LHCN-M2 (cell line): ENCODE results near the gene SDK1. TPM values are rescaled to one million over a fixed set of nuclear protein-coding genes. Genes with fewer than 3 reads are reported as not detected.
A peak's percentile ranks its signal among the peaks of the same experiment; 100 is the strongest.

ENCODE experiments used
- DNase-seq: peaks from one replicate; pipeline ENCODE4 v3.0.0-alpha.2; 2012; ENCODE audit warnings: low read depth
- total RNA-seq: library from RNA; depleted of rRNA; stranded (reverse); fragments of >200 nt; gene quantifications from 2 replicates; pipeline ENCODE4 v1.2.3, GENCODE V29; 2014

SDK1 gene
- total RNA-seq, 1 experiment from 2014 or later, result 8.3 TPM

- no peak for DNase-seq
Measured at GRCh38 chr7:4037308-4037707, 736.3 kb downstream of the SDK1 start.

- no peak for DNase-seq
Measured at GRCh38 chr7:4037877-4038276, 736.8 kb downstream of the SDK1 start.

- no peak for DNase-seq
Measured at GRCh38 chr7:4040109-4040928, 739.3 kb downstream of the SDK1 start.

- no peak for DNase-seq
Measured at GRCh38 chr7:4042402-4043045, 741.5 kb downstream of the SDK1 start.

- no peak for DNase-seq
Measured at GRCh38 chr7:4043988-4044387, 742.9 kb downstream of the SDK1 start.

GRCh38 chr7:4045450-4045849 lies 744.4 kb downstream of the SDK1 start:
- no peak for DNase-seq

- DNase-seq, result no peak
Measured at GRCh38 chr7:4045975-4046374, 744.9 kb downstream of the SDK1 start.

GRCh38 chr7:4048336-4048735 lies 747.3 kb downstream of the SDK1 start:
- no peak for DNase-seq

GRCh38 chr7:4049202-4049601 lies 748.1 kb downstream of the SDK1 start:
- DNase-seq, result no peak

GRCh38 chr7:4050126-4050660 lies 749.1 kb downstream of the SDK1 start:
- no peak for DNase-seq

- no peak for DNase-seq
Measured at GRCh38 chr7:4051696-4052095, 750.6 kb downstream of the SDK1 start.

- DNase-seq, result no peak
Measured at GRCh38 chr7:4052130-4052529, 751.1 kb downstream of the SDK1 start.

- DNase-seq, result no peak
Measured at GRCh38 chr7:4054158-4054557, 753.1 kb downstream of the SDK1 start.

- DNase-seq, result no peak
Measured at GRCh38 chr7:4056552-4057288, 755.7 kb downstream of the SDK1 start.

- DNase-seq, result no peak
Measured at GRCh38 chr7:4057289-4057616, 756.2 kb downstream of the SDK1 start.

- peak; percentile 57 for DNase-seq
Measured at GRCh38 chr7:4058158-4058557, 757.1 kb downstream of the SDK1 start.

GRCh38 chr7:4065190-4065589 lies 764.1 kb downstream of the SDK1 start:
- DNase-seq, result no peak

- no peak for DNase-seq
Measured at GRCh38 chr7:4066206-4066605, 765.2 kb downstream of the SDK1 start.

GRCh38 chr7:4066626-4067475 lies 765.8 kb downstream of the SDK1 start:
- no peak for DNase-seq

- no peak for DNase-seq
Measured at GRCh38 chr7:4067476-4067760, 766.4 kb downstream of the SDK1 start.

- DNase-seq, result no peak
Measured at GRCh38 chr7:4067874-4068273, 766.8 kb downstream of the SDK1 start.

- no peak for DNase-seq
Measured at GRCh38 chr7:4068286-4068685, 767.2 kb downstream of the SDK1 start.
